Mesenchymal stem cell (in vitro differentiated cells and primary cell): ENCODE results near the gene HACD4.
A peak's percentile ranks its signal among the peaks of the same experiment; 100 is the strongest.

Source experiments
- DNase-seq: peaks from one replicate; pipeline ENCODE4 v3.0.0-alpha.2; 2013
- H2AFZ ChIP-seq: one replicate; pipeline ENCODE4 v1.6.1; 2013; ENCODE audit warnings: low read depth, mild to moderate bottlenecking, control low read depth, inconsistent platforms, low read length, moderate library complexity
- H2AK5ac ChIP-seq: 2 replicates; pipeline ENCODE4 v1.6.1; 2013; ENCODE audit warnings: low read length, moderate library complexity, mild to moderate bottlenecking, inconsistent platforms; ENCODE audit not compliant: severe bottlenecking
- H2BK120ac ChIP-seq: one replicate; pipeline ENCODE4 v1.6.1; 2013; ENCODE audit warnings: low read depth, mild to moderate bottlenecking, inconsistent platforms, low read length, moderate library complexity
- H2BK12ac ChIP-seq, 2 experiments: one replicate each; pipeline ENCODE4 v1.6.1; 2013; ENCODE audit warnings: inconsistent platforms in 2 of 2, low read length in 2 of 2, mild to moderate bottlenecking in 2 of 2, moderate library complexity in 2 of 2, control low read depth in 1 of 2
- H2BK15ac ChIP-seq: one replicate; pipeline ENCODE4 v1.6.1; 2013; ENCODE audit warnings: mild to moderate bottlenecking, low read depth, inconsistent platforms; ENCODE audit not compliant: poor library complexity, severe bottlenecking
- H2BK5ac ChIP-seq: 2 replicates; pipeline ENCODE4 v1.6.1; 2013; ENCODE audit warnings: low read depth, mild to moderate bottlenecking, low read length, control low read depth, inconsistent platforms; ENCODE audit not compliant: poor library complexity, severe bottlenecking
- H3K14ac ChIP-seq, 2 experiments: one replicate each; pipeline ENCODE4 v1.6.1; 2013; ENCODE audit warnings: inconsistent platforms in 2 of 2, low read length in 2 of 2, control low read depth in 1 of 2, mild to moderate bottlenecking in 1 of 2, moderate library complexity in 1 of 2
- H3K18ac ChIP-seq, 2 experiments: one replicate each; pipeline ENCODE4 v1.6.1; 2013; ENCODE audit warnings: inconsistent platforms in 2 of 2, low read length in 2 of 2, control low read depth in 1 of 2, low read depth in 1 of 2, mild to moderate bottlenecking in 1 of 2
- H3K23ac ChIP-seq, 2 experiments: one replicate each; pipeline ENCODE4 v1.6.1; 2013; ENCODE audit warnings: inconsistent platforms in 2 of 2, low read length in 2 of 2, mild to moderate bottlenecking in 2 of 2, moderate library complexity in 2 of 2, control low read depth in 1 of 2
- H3K27ac ChIP-seq: 2 replicates; pipeline ENCODE4 v1.5.1; 2013; ENCODE audit warnings: mild to moderate bottlenecking, moderate library complexity, low read length, control low read depth, inconsistent platforms; ENCODE audit not compliant: poor library complexity, severe bottlenecking
- H3K27me3 ChIP-seq, 2 experiments: 2 replicates each; pipeline versions ENCODE4 v1.6.1 to v1.7.0; 2013; ENCODE audit warnings: low read length in 2 of 2, mild to moderate bottlenecking in 2 of 2, moderate library complexity in 2 of 2, control low read depth in 1 of 2, inconsistent platforms in 1 of 2; ENCODE audit not compliant: control insufficient read depth in 1 of 2, insufficient read depth in 1 of 2
- H3K36me3 ChIP-seq, 2 experiments: 2 replicates each; pipeline versions ENCODE4 v1.6.1 to v1.7.0; 2013; ENCODE audit warnings: low read length in 2 of 2, control low read depth in 1 of 2, inconsistent platforms in 1 of 2, low read depth in 1 of 2, mild to moderate bottlenecking in 1 of 2; ENCODE audit not compliant: insufficient read depth in 2 of 2, control insufficient read depth in 1 of 2
- H3K4ac ChIP-seq, 2 experiments: one replicate each; pipeline ENCODE4 v1.6.1; 2013; ENCODE audit warnings: inconsistent platforms in 2 of 2, low read length in 2 of 2, mild to moderate bottlenecking in 2 of 2, moderate library complexity in 2 of 2, control low read depth in 1 of 2, low read depth in 1 of 2
- H3K4me1 ChIP-seq: 2 replicates; pipeline ENCODE4 v1.6.1; 2013; ENCODE audit warnings: low read depth, low read length, control low read depth; ENCODE audit not compliant: control insufficient read depth, insufficient read depth
- H3K4me2 ChIP-seq: 2 replicates; pipeline ENCODE4 v1.6.1; 2013; ENCODE audit warnings: low read length, mild to moderate bottlenecking, inconsistent platforms; ENCODE audit not compliant: poor library complexity, severe bottlenecking
- H3K4me3 ChIP-seq, 2 experiments: 2 replicates each; pipeline versions ENCODE4 v1.5.1 to v1.7.0; 2013; ENCODE audit warnings: low read length in 2 of 2, mild to moderate bottlenecking in 2 of 2, control low read depth in 1 of 2, low read depth in 1 of 2; ENCODE audit not compliant: insufficient read depth in 1 of 2
- H3K79me1 ChIP-seq: replicated peaks from 2 replicates; pipeline ENCODE4 v1.6.1; 2013; ENCODE audit warnings: mild to moderate bottlenecking, control low read depth, low read length, inconsistent platforms; ENCODE audit not compliant: poor library complexity, severe bottlenecking
- H3K9ac ChIP-seq: 2 replicates; pipeline ENCODE4 v1.7.0; 2013; ENCODE audit warnings: mild to moderate bottlenecking, low read length, moderate library complexity
- H3K9me3 ChIP-seq: 2 replicates; pipeline ENCODE4 v1.7.0; 2013; ENCODE audit warnings: mild to moderate bottlenecking, low read length; ENCODE audit not compliant: control insufficient read depth
- H4K8ac ChIP-seq: one replicate; pipeline ENCODE4 v1.6.1; 2013; ENCODE audit warnings: inconsistent platforms, mild to moderate bottlenecking, low read length, moderate library complexity
- H4K91ac ChIP-seq: one replicate; pipeline ENCODE4 v1.6.1; 2013; ENCODE audit warnings: mild to moderate bottlenecking, low read length, inconsistent platforms
- WGBS: methylation state at CpG from one replicate; pipeline ENCODE4 v1.1.7; 2013; ENCODE audit warnings: mixed read lengths; 5-methylcytosine and 5-hydroxymethylcytosine counted together

The HACD4 gene

DNA sequence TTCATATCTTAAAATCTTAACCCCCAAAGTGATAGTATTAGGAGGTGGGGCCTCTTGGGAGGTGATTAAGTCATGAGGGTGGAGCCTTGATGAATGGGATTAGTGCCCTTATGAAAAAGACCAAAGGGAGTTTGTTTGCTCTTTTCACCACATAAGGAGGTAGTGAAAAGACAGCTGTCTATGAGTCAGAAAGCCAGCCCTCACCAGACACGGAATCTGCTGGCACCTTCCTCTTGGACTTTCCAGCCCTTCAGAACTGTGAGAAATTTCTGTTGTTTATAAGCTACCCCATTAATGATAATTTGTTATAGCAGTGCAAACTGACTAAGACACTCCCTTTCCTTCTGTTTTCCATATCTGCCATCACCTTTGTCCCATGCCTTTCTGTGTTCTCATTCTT lies 25.5 kb upstream of the HACD4 start:
- no peak overlapping the region for H4K8ac ChIP-seq
- H2AFZ ChIP-seq: no peak overlapping the region
- no peak overlapping the region for H2BK15ac ChIP-seq
- no peaks in the 10 kb centered on the region for H3K27me3 ChIP-seq
- no peak overlapping the region for H3K4me2 ChIP-seq
- H3K4me3 ChIP-seq: no peak overlapping the region
- no peak overlapping the region for H3K4ac ChIP-seq
- H3K27ac ChIP-seq: no peak overlapping the region
- H2AK5ac ChIP-seq: no peak overlapping the region
- no peak overlapping the region for H2BK120ac ChIP-seq
- no peak overlapping the region for H3K23ac ChIP-seq
- H2BK12ac ChIP-seq: no peak overlapping the region
- DNase-seq: peak; percentile 40
- H3K36me3 ChIP-seq: no peaks in the 10 kb centered on the region
- no peak overlapping the region for H3K18ac ChIP-seq
- no peaks in the 10 kb centered on the region for H3K9me3 ChIP-seq
- no peak overlapping the region for H4K91ac ChIP-seq
- WGBS: no CpG with 5 or more reads among the region's 1 CpG
- H3K14ac ChIP-seq: no peak overlapping the region
- H3K4me1 ChIP-seq: no peaks in the 10 kb centered on the region
- no peak overlapping the region for H2BK5ac ChIP-seq
- H3K9ac ChIP-seq: no peak overlapping the region
- H3K79me1 ChIP-seq: no peaks in the 10 kb centered on the region

DNA sequence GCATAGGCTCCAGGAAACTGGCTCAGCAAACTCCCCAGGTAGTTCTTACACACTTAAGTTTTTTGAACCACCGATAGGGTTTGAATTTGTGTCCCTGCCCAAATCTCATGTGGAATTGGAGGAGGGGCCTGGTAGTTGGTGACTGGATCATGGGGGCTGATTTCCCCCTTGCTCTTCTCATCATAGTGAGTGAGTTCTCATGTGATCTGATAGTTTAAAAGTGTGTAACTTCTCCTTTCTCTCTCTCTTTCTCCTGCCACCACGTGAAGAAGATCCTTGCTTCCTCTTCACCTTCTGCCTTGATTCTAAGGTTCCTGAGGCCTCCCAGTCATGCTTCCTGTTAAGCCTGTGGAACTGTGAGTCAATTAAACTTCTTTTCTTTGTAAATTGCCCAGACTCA lies 22.4 kb upstream of the HACD4 start:
- Histone ChIP-seq H4K8ac (no peak overlapping the region), H2BK15ac (no peak overlapping the region), H3K9me3 (no peaks in the 10 kb centered on the region), H3K4me1 (no peaks in the 10 kb centered on the region), H2BK120ac (no peak overlapping the region), H3K23ac (no peak overlapping the region), H3K9ac (no peak overlapping the region), H3K27me3 (no peaks in the 10 kb centered on the region), H3K27ac (no peak overlapping the region), H2BK12ac (no peak overlapping the region), H3K18ac (no peak overlapping the region), H4K91ac (no peak overlapping the region), H3K4ac (no peak overlapping the region), H3K4me2 (no peak overlapping the region), H3K14ac (no peak overlapping the region), H3K79me1 (no peaks in the 10 kb centered on the region), H3K4me3 (no peak overlapping the region), H3K36me3 (no peaks in the 10 kb centered on the region), H2AK5ac (no peak overlapping the region), H2BK5ac (no peak overlapping the region), H2AFZ (no peak overlapping the region)
- 33% methylated on average over 1 of the region's 2 CpGs for WGBS
- no peak for DNase-seq

DNA sequence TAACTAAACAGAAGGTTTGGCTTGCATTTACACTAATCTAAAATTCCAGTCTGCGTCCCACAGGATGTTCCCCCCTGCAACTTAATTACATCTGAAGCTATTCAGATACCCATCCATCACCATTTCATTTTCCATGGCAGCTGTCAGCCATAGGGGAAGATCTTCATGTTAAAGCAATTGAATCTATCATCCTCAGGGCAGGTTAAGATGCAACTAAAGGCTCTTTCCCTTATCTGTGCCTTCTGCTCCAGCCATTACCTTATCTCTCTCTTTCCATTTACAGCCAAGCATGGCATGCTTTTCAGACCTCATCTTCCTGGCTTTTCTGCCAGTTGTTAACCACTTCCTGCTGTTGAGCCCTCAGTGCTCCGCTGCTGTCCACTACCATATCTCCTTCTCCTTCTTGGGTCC lies 15.8 kb upstream of the HACD4 start:
- Histone ChIP-seq H3K14ac (no peak overlapping the region), H3K4me2 (no peak overlapping the region), H3K4ac (no peak overlapping the region), H2BK5ac (no peak overlapping the region), H3K18ac (no peak overlapping the region), H3K27me3 (no peaks in the 10 kb centered on the region), H3K36me3 (no peaks in the 10 kb centered on the region), H3K9me3 (no peaks in the 10 kb centered on the region), H2AK5ac (no peak overlapping the region), H3K27ac (no peak overlapping the region), H3K79me1 (no peaks in the 10 kb centered on the region), H2BK15ac (no peak overlapping the region), H2BK120ac (no peak overlapping the region), H2BK12ac (no peak overlapping the region), H4K8ac (no peak overlapping the region), H3K23ac (no peak overlapping the region), H3K4me1 (no peaks in the 10 kb centered on the region), H3K4me3 (no peak overlapping the region), H4K91ac (no peak overlapping the region), H2AFZ (no peak overlapping the region), H3K9ac (no peak overlapping the region)
- 47% methylated on average over 2 of the region's 2 CpGs for WGBS
- DNase-seq: no peak

DNA sequence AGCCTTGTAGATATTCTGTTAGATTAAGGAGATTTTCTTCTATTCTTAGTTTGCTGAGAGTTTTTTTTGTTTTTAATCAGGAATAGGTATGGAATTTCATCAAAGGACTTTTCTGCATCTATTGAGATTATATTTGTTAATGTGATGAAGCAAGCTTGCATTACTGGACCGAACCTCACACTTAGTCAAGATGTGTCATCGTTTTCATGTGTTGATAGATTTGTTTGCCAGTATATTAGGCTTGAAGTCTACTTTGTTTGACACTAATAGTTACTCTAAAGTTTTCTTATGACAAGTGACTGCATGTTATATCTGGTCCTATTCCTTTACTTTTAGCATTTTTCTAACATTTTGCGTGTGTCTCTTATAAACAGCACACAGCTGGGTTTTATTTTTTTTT lies 12.4 kb upstream of the HACD4 start:
- Histone ChIP-seq H3K18ac (no peak overlapping the region), H3K27me3 (no peaks in the 10 kb centered on the region), H4K8ac (no peak overlapping the region), H3K4ac (no peak overlapping the region), H3K36me3 (no peaks in the 10 kb centered on the region), H2AK5ac (no peak overlapping the region), H3K14ac (no peak overlapping the region), H2BK12ac (no peak overlapping the region), H2BK120ac (no peak overlapping the region), H3K4me2 (no peak overlapping the region), H3K23ac (no peak overlapping the region), H3K4me1 (no peaks in the 10 kb centered on the region), H3K9me3 (no peaks in the 10 kb centered on the region), H3K27ac (no peak overlapping the region), H3K9ac (no peak overlapping the region), H3K4me3 (no peak overlapping the region), H3K79me1 (no peaks in the 10 kb centered on the region), H2AFZ (no peak overlapping the region), H2BK5ac (no peak overlapping the region), H2BK15ac (no peak overlapping the region), H4K91ac (no peak overlapping the region)
- WGBS: 100% methylated on average over 2 of the region's 3 CpGs
- DNase-seq: no peak
